ENCODE measurements around the gene TRERF1. TPM values are rescaled to one million over a fixed set of nuclear protein-coding genes. Genes with fewer than 3 reads are reported as not detected.

The TRERF1 gene
- total RNA-seq, 4 donors from 2014 or later = 1.6 to 4.1 (median 2.6) TPM

DNA sequence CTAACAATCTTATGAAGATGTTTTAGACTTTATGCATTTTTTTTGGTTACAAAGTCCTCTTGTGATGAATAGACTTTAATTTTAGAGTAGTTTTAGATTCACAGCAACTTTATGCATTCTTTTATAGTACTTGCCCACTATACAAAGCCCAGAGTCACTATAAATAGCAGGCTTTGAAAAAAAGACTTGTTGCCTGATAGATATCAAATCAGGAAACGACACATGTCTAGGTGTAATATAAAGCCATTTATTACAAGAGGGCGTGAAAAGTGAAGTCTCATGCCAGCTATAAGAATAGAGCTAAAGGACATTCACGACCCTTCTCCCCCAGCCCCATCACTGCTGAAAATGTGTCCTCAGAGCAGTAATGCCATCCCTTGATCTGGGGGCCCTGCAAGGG is 156.0 kb downstream of the TRERF1 start:
- 89 to 94% methylated on average over 3 of the region's 3 CpGs for WGBS, 2 donors
- intact Hi-C loops (cut with DNase I) = no loop called here
- H3K27me3 ChIP-seq = no peaks in the 10 kb centered on the region
- no peaks in the 10 kb centered on the region for H3K36me3 ChIP-seq
- TF ChIP-seq POLR2A (IDR thresholded peaks at IDR 0.05) (no peak), CTCF (IDR thresholded peaks at IDR 0.05) (no peak)
- no peak overlapping the region for H3K27ac ChIP-seq
- H3K4me1 ChIP-seq = peaks cover 0 to 7% of the 10 kb centered on the region in 2 donors
- DNase-seq = no peak
- no peak overlapping the region for H3K4me3 ChIP-seq (replicated peaks in 1 of 3)
- no peaks in the 10 kb centered on the region for H3K9me3 ChIP-seq

- H3K27ac ChIP-seq = no peak overlapping the region
Observed at GRCh38 chr6:42295181-42295580, 156.5 kb downstream of the TRERF1 start.

GRCh38 chr6:42294759-42295158 is 157.0 kb downstream of the TRERF1 start:
- Histone ChIP-seq H3K27me3 (no peaks in the 10 kb centered on the region), H3K4me3 (replicated peaks in 1 of 3) (no peak overlapping the region), H3K27ac (no peak overlapping the region), H3K9me3 (no peaks in the 10 kb centered on the region), H3K4me1 (peaks cover 0 to 7% of the 10 kb centered on the region in 2 donors), H3K36me3 (no peaks in the 10 kb centered on the region)
- WGBS, 2 donors = 72 to 93% methylated on average over 3 of the region's 3 CpGs
- TF ChIP-seq POLR2A (IDR thresholded peaks at IDR 0.05) = no peak
- TF ChIP-seq CTCF (IDR thresholded peaks at IDR 0.05) = no peak
- no peak for DNase-seq
- intact Hi-C loops (cut with DNase I) = no loop called here

More at GRCh38 chr6:42295181-42295580, 156.5 kb downstream of the TRERF1 start:
- H3K9me3 ChIP-seq = no peaks in the 10 kb centered on the region
- WGBS, 2 donors = 100% methylated on average over 1 of the region's 1 CpG
- no peak for TF ChIP-seq POLR2A (IDR thresholded peaks at IDR 0.05)
- TF ChIP-seq CTCF (IDR thresholded peaks at IDR 0.05) = no peak
- DNase-seq = no peak
- intact Hi-C loops (cut with DNase I) = no loop called here
- H3K4me3 ChIP-seq (replicated peaks in 1 of 3) = no peak overlapping the region
- H3K4me1 ChIP-seq = peaks cover 0 to 7% of the 10 kb centered on the region in 2 donors
- H3K27me3 ChIP-seq = no peaks in the 10 kb centered on the region
- H3K36me3 ChIP-seq = no peaks in the 10 kb centered on the region

DNA sequence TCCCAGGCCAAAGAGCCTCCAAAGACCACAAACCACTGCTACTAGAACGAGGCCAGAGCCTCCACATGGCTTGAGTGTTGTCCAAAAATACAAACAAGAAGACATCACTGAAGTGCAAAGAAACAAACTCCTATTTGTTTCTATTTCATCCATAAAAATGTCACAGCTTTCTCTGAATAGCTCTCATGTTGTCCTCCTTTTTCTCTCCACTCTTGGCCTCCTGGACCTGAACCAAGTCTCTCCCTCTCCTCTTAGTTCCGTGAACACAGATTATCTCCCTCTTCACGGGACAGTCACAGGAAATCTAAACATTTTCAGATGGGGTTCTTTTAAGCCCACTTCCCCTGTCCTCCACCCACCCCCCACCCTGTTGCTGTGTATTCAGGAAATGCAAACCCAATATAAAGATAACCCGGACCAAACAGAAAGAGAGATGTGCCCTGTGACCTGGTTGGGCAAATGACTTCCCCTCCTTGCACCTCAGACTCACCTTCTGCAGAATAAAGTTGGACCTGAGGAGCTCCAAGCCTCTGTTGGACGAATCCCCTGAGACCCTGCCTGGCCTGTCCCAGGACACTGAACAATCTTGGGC is 158.2 kb downstream of the TRERF1 start:
- no peak for DNase-seq
- Histone ChIP-seq H3K4me3 (replicated peaks in 1 of 3) (no peak overlapping the region), H3K9me3 (no peaks in the 10 kb centered on the region), H3K27me3 (no peaks in the 10 kb centered on the region), H3K36me3 (no peaks in the 10 kb centered on the region), H3K27ac (no peak overlapping the region), H3K4me1 (peaks cover 0 to 2% of the 10 kb centered on the region in 2 donors)
- WGBS, 2 donors = 75 to 77% methylated on average over 5 of the region's 5 CpGs
- intact Hi-C loops (cut with DNase I) = no loop called here
- no peak for TF ChIP-seq POLR2A (IDR thresholded peaks at IDR 0.05)
- TF ChIP-seq CTCF (IDR thresholded peaks at IDR 0.05) = no peak

DNA sequence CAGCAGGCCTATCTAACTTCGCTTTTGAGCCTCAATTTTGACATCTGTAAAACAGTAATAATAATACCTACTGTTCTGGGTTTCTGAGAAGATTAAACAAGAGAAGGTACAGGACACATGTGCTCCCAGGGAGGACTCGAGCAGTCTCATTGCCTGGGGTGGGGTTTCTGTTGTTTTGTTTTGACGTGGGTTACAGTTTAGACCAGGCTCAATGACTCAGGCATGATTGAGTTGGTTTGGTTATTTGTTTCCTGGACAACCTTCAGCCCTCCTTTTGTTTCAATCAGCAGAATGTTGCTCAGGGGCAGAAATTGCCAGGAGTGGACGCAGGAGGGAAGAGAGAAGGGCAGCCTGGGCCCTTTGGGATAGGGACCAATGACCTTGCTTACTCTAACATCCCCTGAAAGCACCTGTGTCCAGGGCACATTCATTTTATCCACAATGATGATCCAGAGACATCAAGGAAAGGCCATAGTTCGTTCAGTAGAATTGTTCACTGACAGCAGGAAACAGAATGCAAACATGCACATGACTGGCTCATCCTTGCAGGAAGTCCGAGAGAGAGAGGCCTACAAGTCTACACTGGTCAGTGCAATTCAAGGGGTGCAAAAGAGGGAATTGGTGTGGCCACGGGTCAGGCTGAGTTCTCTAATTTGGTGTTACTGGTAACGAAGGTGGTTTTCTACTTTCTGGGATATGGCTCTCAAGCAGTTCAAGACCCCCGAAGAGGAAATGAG is 159.6 kb downstream of the TRERF1 start:
- Histone ChIP-seq H3K27ac (no peak overlapping the region), H3K36me3 (no peaks in the 10 kb centered on the region), H3K9me3 (no peaks in the 10 kb centered on the region), H3K27me3 (no peaks in the 10 kb centered on the region), H3K4me3 (replicated peaks in 1 of 3) (no peak overlapping the region), H3K4me1 (no peaks in the 10 kb centered on the region)
- no peak for DNase-seq
- intact Hi-C loops (cut with DNase I) = no loop called here
- WGBS, 2 donors = 91 to 92% methylated on average over 9 of the region's 9 CpGs
- TF ChIP-seq CTCF (IDR thresholded peaks at IDR 0.05) (no peak), POLR2A (IDR thresholded peaks at IDR 0.05) (no peak)

All from thyroid gland (tissue), 4 donors.